ENCODE measurements around the gene LACRT.
"Not testable (repeated sequence)": the region's sequence is repeated elsewhere in the genome, so short reads cannot be mapped to it uniquely, and the experiment has no call there.

The LACRT gene

DNA sequence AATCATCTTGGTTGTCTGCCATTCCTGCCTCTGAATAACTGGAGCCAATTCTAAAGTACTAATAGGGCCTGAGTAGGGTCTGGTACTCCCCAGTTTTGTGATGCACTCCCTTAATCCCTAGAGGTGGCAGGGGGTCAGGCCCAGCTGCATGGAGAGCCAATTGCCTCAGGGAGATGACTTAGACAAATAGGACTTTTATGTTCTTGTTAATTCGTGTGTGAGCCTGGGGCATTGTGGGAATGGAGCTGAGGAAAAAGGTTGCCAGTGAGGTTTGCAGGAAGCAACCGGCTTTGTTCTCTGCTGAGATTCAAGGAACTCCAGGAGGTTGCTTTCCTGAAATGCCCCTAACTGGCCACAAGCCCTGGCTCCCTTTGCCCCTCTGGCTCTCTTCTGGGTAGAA lies 20.2 kb upstream of the LACRT start:
- no peak for FAIRE-seq

DNA sequence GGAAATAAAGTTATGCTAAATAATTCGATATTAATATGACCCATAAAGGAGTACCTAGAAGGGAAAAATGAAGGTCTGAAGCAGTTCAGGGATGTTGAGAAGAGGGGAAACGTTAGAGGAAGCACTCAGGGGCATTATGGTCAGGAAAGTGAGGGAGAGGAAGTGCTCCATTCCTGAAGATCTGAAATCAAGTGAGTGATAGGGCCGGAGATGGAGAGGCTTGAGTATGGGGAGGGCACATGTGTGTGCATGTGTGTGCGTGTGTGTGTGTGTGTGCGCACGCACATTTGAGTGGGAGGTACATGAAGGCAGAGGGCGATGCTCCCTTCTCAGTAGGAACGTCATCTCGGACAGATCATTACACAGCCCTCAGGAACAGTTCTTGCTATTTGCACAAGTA lies 18.3 kb upstream of the LACRT start:
- DNase-seq (ENCODE audit: insufficient read length, low spot score) = no peak
- no peak for TF ChIP-seq POLR2A (IDR thresholded peaks at IDR 0.05; ENCODE audit: low read depth, low read length)
- FAIRE-seq = no peak

More for the DNA sequence above, 20.2 kb upstream of the LACRT start:
- DNase-seq (ENCODE audit: insufficient read length, low spot score) = no peak
- TF ChIP-seq POLR2A (IDR thresholded peaks at IDR 0.05; ENCODE audit: low read depth, low read length) = no peak

DNA sequence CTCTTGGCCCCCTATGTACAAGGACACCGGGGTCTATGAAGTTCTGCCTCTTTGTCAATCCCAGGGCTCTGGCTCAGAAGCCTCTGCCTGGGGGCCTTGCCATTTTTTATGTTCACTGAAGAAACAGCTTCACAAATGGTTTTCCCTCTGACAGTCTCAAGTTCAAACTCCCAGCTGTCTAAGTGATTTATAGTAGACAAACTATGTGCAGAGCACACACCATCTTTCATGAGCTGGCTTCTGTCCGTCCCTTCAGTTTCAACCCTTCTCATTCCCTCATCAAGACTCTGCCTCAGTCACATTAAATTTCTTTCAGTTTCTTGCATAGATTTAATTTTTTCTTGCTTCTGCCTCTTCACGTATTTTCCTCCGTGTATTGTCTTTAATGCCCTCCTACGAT lies 16.2 kb upstream of the LACRT start:
- DNase-seq (ENCODE audit: insufficient read length, low spot score) (no peak), FAIRE-seq (no peak)
- TF ChIP-seq POLR2A (IDR thresholded peaks at IDR 0.05; ENCODE audit: low read depth, low read length) = no peak

DNA sequence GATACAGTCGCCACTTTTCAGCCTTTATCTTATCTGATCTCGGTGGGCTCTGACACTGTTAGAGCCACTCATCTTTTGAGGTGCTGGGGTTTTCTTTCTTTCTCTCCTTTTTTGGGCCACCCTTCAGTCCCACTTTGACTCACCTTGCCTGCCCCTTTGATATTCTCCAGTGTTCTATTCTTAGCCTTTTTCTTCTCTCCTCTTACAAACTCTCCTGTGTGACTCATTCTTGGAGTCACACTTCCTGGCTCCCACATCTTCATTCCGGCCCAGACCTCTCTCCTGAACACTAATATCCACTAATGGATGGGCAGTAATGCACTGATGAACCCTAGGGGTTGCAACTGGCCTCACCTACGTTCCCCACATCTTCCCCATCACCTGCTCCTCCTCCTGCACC lies 15.7 kb upstream of the LACRT start:
- no peak for FAIRE-seq
- TF ChIP-seq POLR2A (IDR thresholded peaks at IDR 0.05; ENCODE audit: low read depth, low read length) = no peak
- DNase-seq (ENCODE audit: insufficient read length, low spot score) = no peak

DNA sequence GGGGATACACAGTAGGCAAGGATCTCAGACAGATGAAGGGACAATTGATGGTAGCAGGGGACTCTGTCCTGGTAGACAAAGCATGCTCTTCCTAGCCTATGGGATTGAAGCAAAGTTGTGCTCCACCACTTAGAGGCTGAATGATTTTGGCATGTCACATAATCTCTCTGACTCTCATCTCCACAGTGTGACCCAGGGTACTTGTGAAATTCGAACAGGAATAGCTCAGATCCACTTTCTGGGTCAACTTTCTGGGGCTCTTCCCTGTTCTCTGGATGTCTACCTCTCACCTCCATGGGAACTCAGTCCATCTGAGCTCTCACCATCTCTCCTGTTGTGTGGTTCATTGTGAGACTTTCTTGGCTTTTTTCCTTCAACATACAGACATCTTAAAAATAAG lies 15.1 kb upstream of the LACRT start:
- DNase-seq (ENCODE audit: insufficient read length, low spot score) = no peak
- no peak for TF ChIP-seq POLR2A (IDR thresholded peaks at IDR 0.05; ENCODE audit: low read depth, low read length)

DNA sequence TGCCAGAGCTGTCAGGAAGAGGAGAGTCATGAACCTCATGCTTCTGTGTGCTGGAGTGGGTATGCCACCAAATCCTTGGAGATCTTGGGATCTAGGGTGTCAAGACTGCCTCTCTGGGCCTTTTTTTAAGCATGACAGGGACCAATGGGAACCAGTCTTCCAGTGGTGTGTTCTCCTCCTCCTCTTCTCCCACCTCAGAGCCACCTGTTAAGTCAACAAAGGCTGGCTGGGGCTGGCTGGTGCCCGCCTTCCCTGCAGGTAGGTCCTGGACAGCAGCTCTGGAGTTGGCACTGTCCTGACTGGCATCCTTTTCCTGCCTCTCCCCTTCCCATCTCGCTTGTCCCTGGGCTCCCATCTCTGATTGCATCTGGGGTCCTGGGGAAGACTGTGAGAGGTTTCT lies 13.6 kb upstream of the LACRT start, which contains the start of gene DCD:
DCD (minus strand) TSS at position 101 of the 400 bp plus-strand sequence; CDS start at position 39, 62 bp downstream.
- DNase-seq (ENCODE audit: insufficient read length, low spot score) (no peak), FAIRE-seq (no peak)
- no peak for TF ChIP-seq POLR2A (IDR thresholded peaks at IDR 0.05; ENCODE audit: low read depth, low read length)

More for the DNA sequence above, 15.1 kb upstream of the LACRT start:
- FAIRE-seq = no peak

DNA sequence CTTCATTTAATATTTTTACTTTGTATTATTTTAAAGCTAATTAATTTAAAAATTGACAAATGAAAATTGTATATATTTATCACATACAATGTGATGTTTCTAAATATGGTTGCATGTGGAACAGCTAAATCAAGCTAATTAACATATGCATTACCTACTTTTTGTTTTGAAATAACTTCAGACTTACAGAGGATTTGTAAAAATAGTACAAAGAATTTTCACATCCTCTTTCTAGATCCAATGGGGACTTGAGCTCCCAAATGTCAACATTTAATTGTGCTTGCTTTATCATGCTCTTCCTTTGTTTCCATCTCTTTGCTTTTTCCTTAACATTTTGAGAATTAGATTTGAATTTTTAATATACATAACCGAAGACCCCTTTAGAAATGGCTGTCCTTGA lies 6.9 kb upstream of the LACRT start:
- FAIRE-seq (no peak), DNase-seq (ENCODE audit: insufficient read length, low spot score) (no peak)
- no peak for TF ChIP-seq POLR2A (IDR thresholded peaks at IDR 0.05; ENCODE audit: low read depth, low read length)

DNA sequence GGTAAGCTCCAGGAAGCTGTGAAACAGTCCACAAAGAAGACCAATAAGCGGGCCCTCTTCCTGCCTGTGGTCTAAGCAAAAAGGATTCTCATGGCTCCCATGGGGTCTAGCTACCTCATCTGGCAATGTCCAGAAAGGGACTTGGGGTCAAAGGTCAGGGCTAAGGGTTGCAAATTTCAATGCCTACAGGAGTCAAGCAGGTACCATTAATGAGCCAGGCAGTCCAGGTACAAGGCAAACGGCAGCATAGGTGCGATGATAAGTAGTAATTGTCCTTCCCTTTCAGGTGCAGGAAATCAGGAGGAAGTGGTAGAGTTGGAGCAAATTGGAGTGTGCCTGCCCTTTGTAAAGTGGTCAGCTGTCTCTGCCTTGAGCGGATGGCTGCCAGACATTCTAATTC lies 6.4 kb upstream of the LACRT start:
- DNase-seq (ENCODE audit: insufficient read length, low spot score) = no peak
- FAIRE-seq = no peak
- no peak for TF ChIP-seq POLR2A (IDR thresholded peaks at IDR 0.05; ENCODE audit: low read depth, low read length)

DNA sequence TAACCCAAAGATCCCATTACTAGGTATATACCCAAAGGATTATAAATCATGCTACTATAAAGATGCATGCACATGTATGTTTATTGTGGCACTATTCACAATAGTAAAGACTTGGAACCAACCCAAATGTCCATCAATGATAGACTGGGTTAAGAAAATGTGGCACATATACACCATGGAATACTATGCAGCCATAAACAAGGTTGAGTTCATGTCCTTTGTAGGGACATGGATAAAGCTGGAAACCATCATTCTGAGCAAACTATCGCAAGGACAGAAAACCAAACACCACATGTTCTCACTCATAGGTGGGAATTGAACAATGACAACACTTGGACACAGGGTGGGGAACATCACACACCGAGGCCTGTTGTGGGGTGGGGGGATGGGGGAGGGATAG lies 4.4 kb upstream of the LACRT start:
- FAIRE-seq = not testable (repeated sequence)

DNA sequence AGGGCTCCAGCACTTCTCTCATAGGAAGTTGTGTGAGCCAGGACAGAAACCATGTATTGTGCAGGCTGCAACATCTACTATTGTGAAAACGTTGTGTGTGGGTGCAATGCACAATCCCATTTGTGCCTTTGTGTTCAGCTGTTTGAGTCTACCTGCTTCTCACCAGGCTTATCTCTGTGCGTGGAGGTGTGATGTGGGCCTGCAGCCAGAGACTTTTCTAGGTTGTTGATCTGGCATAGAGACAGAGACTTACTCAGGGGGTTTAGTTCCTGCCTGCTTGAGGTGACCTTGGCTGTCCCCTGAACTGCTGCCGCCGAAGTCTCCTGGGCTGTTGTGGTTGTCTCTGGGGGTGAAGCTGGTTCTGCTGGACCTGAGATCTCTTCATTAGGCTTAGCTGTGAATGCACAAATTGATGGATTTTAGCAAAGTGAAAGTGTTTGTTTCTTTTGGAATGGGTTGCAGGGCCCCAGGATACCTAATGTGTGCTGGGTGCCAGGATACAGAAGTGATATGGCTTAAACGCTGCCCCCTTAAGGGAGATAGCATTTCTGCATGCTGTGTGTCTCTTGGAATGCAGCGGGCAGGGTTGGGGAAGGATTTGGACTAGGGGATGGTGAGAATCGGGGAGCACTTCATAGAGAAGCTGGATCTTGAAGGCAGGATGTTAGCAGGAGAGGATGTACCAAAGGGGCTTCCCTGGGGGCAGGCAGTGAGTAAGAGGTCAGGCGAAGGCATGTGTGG lies 2.5 kb downstream of the LACRT start:
- DNase-seq (ENCODE audit: insufficient read length, low spot score) (no peak), FAIRE-seq (no peak)
- TF ChIP-seq POLR2A (IDR thresholded peaks at IDR 0.05; ENCODE audit: low read depth, low read length) = no peak

More for the DNA sequence above, 4.4 kb upstream of the LACRT start:
- not testable (repeated sequence) for DNase-seq (ENCODE audit: insufficient read length, low spot score)

DNA sequence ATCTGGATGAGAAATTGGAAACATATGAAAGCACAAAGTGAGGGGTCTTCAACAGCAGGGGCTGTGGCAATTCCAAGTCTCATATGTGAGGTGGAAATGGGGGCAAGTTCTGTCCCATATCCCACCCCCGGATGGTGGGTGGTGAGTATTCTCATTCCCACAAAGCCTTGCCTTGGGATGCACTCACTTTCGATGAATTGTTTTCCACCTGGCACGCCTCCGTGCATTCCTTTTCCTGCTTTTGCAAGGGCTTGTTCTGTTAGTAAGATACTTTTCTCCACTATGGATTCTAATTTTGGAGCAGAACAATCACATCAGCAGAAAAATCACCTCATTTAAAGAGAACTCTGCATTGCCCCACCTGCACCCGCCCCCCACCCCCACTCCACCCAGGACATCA lies 3.1 kb downstream of the LACRT start:
- no peak for DNase-seq (ENCODE audit: insufficient read length, low spot score)
- FAIRE-seq = no peak
- TF ChIP-seq POLR2A (IDR thresholded peaks at IDR 0.05; ENCODE audit: low read depth, low read length) = no peak

DNA sequence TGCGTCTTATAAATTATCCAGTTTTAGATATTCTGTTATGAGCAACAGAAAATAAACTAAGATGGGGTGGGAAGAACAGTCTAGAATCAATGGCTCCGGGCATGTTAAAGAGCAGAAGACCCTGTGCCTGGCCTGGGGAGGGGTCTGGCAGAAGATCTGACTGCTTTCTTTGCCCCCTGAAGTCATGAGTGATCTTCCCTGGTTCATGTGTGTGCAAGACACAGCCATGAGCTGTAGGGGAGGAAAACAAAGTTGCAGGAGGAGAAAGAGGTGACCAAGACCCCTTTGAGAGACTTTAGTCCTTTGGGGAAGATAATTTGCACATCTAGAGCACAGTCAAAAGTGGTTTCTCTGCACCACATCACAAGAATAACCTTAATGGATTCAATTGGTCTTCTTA lies 4.8 kb downstream of the LACRT start:
- no peak for TF ChIP-seq POLR2A (IDR thresholded peaks at IDR 0.05; ENCODE audit: low read depth, low read length)
- FAIRE-seq = no peak
- DNase-seq (ENCODE audit: insufficient read length, low spot score) = no peak

DNA sequence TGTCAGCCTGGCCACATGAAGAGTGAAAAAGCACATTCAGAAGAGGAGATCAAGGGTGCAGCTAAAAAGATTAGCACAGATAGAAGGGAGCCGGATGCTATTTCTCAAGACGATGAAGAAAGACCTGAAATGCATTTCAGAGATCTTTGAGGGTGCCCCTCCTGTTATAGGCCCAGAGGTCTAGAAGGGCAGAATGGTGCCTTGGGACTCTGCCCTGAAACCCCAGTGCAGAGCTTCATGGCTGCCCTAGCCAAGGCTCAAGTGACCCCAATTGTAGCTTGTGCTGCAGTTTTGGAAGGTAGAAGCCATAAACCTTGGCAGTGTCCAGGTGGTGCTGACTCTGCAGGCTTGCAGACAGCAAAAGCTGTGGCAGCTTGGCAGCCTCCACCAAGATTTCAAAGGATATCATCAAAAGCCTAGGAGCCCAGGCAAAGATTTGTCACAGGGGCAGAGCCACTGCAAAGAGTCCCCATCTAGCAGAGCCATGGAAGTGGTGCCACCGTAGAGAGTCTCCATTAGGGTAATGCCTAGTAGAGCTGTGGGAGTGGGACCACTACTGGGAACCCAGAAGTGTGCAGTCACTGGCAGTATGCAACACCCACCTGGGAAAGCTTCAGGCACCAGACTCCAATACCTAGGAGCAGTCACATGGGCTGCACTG lies 6.4 kb downstream of the LACRT start:
- FAIRE-seq = no peak
- DNase-seq (ENCODE audit: insufficient read length, low spot score) = no peak
- TF ChIP-seq POLR2A (IDR thresholded peaks at IDR 0.05; ENCODE audit: low read depth, low read length) = no peak

DNA sequence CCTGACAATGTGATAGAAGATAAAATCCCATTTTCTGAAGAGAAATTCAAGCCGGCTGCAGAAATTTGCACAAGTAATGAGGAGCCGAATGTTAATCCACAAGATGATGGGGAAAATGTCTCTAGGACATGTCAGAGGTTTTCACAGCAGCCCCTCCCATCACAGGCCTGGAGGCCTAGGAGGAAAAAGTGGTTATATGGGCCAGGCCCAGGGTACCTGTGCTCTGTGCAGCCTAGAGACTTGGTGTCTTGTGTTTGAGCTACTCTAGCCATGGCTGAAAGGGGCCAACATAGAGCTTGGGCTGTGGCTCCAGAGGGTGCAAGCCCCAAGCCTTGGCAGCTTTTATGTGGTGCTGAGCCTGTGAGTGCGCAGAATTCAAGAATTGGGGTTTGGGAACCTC lies 7.4 kb downstream of the LACRT start:
- no peak for TF ChIP-seq POLR2A (IDR thresholded peaks at IDR 0.05; ENCODE audit: low read depth, low read length)
- DNase-seq (ENCODE audit: insufficient read length, low spot score) (no peak), FAIRE-seq (no peak)

DNA sequence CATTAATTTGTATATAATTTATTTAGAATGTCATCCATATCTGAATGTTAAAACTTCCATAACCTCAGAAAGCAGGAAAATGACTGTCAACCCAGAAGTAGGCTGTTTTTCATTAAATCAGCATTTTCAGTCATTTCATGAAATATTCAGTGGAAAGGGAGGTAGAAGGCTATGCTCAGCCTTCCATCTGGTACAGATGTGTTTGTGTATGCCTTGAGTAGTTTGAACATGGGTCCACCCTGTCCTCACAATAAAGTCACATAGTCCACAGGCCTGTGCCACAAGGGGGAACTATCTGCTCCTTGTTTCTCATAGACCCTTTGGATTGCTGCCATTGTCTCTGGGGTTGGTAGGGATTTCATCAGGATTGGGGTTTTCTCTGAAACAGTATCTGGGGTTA lies 9.1 kb downstream of the LACRT start:
- DNase-seq (ENCODE audit: insufficient read length, low spot score) (no peak), FAIRE-seq (no peak)
- TF ChIP-seq POLR2A (IDR thresholded peaks at IDR 0.05; ENCODE audit: low read depth, low read length) = no peak
